Measurements from ENCODE around the gene RTTN. TPM values are rescaled to one million over a fixed set of nuclear protein-coding genes. Genes with fewer than 3 reads are reported as not detected.

Gene RTTN
- total and polyA plus RNA-seq, 9 of the 15 experiments (the other 6 are each of a cell fraction or from before 2014, with no cell fraction given), result 3.1 to 18.3 (median 10.6) TPM

GRCh38 chr18:69969491-69969890, 236.0 kb downstream of the RTTN start:
- Histone ChIP-seq H3K4me1 (replicated peaks in 1 of 2; ENCODE audit: control insufficient read depth in 2 of 2, insufficient read depth in 2 of 2, low read length in 2 of 2) (no peaks in the 10 kb centered on the region; a peak in 1 of 5 replicates), H3K27me3 (ENCODE audit: control insufficient read depth in 2 of 2, insufficient read depth in 2 of 2, low read length in 2 of 2) (no peaks in the 10 kb centered on the region), H3K79me2 (ENCODE audit: control insufficient read depth, insufficient read depth, low read length) (no peaks in the 10 kb centered on the region), H3K9ac (ENCODE audit: insufficient read depth in 1 of 2, low read depth in 2 of 2, low read length in 2 of 2) (no peak overlapping the region), H3K36me3 (ENCODE audit: control insufficient read depth, insufficient read depth, low read length) (no peaks in the 10 kb centered on the region), H4K20me1 (replicated peaks; ENCODE audit: control insufficient read depth, insufficient read depth, low read length) (no peaks in the 10 kb centered on the region), H3K27ac (ENCODE audit: extremely low read depth, low read depth, low read length) (no peak overlapping the region), H3K4me2 (ENCODE audit: insufficient read depth, low read length) (no peak overlapping the region), H2AFZ (ENCODE audit: low read depth, low read length) (no peak overlapping the region), H3K4me3 (no peak overlapping the region), H3K9me3 (replicated peaks; ENCODE audit: control insufficient read depth, insufficient read depth, low read depth, low read length) (no peaks in the 10 kb centered on the region), H3K9me1 (ENCODE audit: control insufficient read depth, insufficient read depth, low read length) (no peaks in the 10 kb centered on the region)
- in situ Hi-C loops (cut with MboI) (no loop called here), intact Hi-C loops (cut with micrococcal nuclease) (no loop called here)
- TF ChIP-seq TEAD2 (tag; IDR thresholded peaks at IDR 0.05) (no peak), CBX1 (IDR thresholded peaks at IDR 0.05; ENCODE audit: low read depth) (no peak), CLOCK (CRISPR knock-in tag; IDR thresholded peaks at IDR 0.05; ENCODE audit: borderline replicate concordance) (no peak), KLF16 (IDR thresholded peaks at IDR 0.05) (no peak), ZBTB9 (CRISPR knock-in tag; IDR thresholded peaks at IDR 0.05) (no peak), BMI1 (IDR thresholded peaks at IDR 0.05; ENCODE audit: low read length) (no peak), MAFF (IDR thresholded peaks at IDR 0.05; ENCODE audit: low read length) (no peak)
- ChIA-PET CTCF (ENCODE audit: low intra/inter-chr PET ratio) (no interaction called here), POLR2A (interaction anchor here (0.6 kb wide), 1 partner anchor 141 kb away, joined by 3 read pairs; no protein-coding TSS in a partner anchor)
- WGBS (ENCODE audit: insufficient coverage, low coverage, missing lambda C conversion rate), result 71% methylated on average over 2 of the region's 2 CpGs
- DNase-seq (ENCODE audit: extremely low read depth in 1 of 4, low spot score in 3 of 4) (no peak), FAIRE-seq (no peak), ATAC-seq (no peak)
- BruUV-seq (replicated peaks), result no TSS peak
